NOMO-1 treated with DMSO at 0.1 percent for 48 hours (cell line): ENCODE measurements around the gene CCDC112.

Experiments used
- DNase-seq: peaks from one replicate; lab custom pipeline; 2025; ENCODE audit not compliant: unreplicated experiment; lab: John Stamatoyannopoulos, UW

The CCDC112 gene

GRCh38 chr5:115319007-115319406 is 22.6 kb upstream of the CCDC112 start:
- DNase-seq: no peak

- no peak for DNase-seq
Observed at GRCh38 chr5:115317736-115318135, 21.3 kb upstream of the CCDC112 start.

- DNase-seq: no peak
Observed at GRCh38 chr5:115317320-115317719, 20.9 kb upstream of the CCDC112 start.

GRCh38 chr5:115313632-115314031 is 17.2 kb upstream of the CCDC112 start:
- DNase-seq: no peak

- no peak for DNase-seq
Observed at GRCh38 chr5:115313052-115313451, 16.6 kb upstream of the CCDC112 start.

- DNase-seq: peak; percentile 30
Observed at GRCh38 chr5:115309751-115310370, 13.4 kb upstream of the CCDC112 start.

GRCh38 chr5:115308815-115309214 is 12.4 kb upstream of the CCDC112 start:
- no peak for DNase-seq

GRCh38 chr5:115306011-115306536 is 9.6 kb upstream of the CCDC112 start:
- no peak for DNase-seq

GRCh38 chr5:115304496-115304895 is 8.0 kb upstream of the CCDC112 start:
- no peak for DNase-seq

GRCh38 chr5:115298811-115299210 is 2.4 kb upstream of the CCDC112 start:
- no peak for DNase-seq

- no peak for DNase-seq
Observed at GRCh38 chr5:115297031-115297430, 577 bp upstream of the CCDC112 start.

- DNase-seq: no peak
Observed at GRCh38 chr5:115295777-115296123, 704 bp downstream of the CCDC112 start.

GRCh38 chr5:115291397-115291796 is 5.1 kb downstream of the CCDC112 start:
- no peak for DNase-seq

- peak; percentile 59 for DNase-seq
Observed at GRCh38 chr5:115289104-115289503, 7.3 kb downstream of the CCDC112 start.

- no peak for DNase-seq
Observed at GRCh38 chr5:115284021-115284420, 12.4 kb downstream of the CCDC112 start.

- no peak for DNase-seq
Observed at GRCh38 chr5:115282131-115282530, 14.3 kb downstream of the CCDC112 start.

- peak; percentile 92 for DNase-seq
Observed at GRCh38 chr5:115274584-115274983, 21.9 kb downstream of the CCDC112 start.

GRCh38 chr5:115272297-115272958 is 24.0 kb downstream of the CCDC112 start:
- DNase-seq: no peak

- DNase-seq: peak; percentile 76
Observed at GRCh38 chr5:115271295-115272050, 25.0 kb downstream of the CCDC112 start.

GRCh38 chr5:115267617-115268016 is 28.8 kb downstream of the CCDC112 start:
- no peak for DNase-seq

- DNase-seq: no peak
Observed at GRCh38 chr5:115265220-115265619, 31.2 kb downstream of the CCDC112 start.

GRCh38 chr5:115264786-115265185 is 31.7 kb downstream of the CCDC112 start:
- no peak for DNase-seq
